HL-60 (cell line): ENCODE measurements around the gene PPP3CA.

Source experiments
- DNase-seq, 2 experiments: peaks; one replicate each; pipeline ENCODE4 v3.0.0-alpha.2; 2010 to 2020; ENCODE audit warnings: low read depth in 1 of 2, low spot score in 1 of 2
- H3K27ac ChIP-seq: fragments of 250-450 bp; sonication (Bioruptor Pico); replicated peaks from 2 replicates; pipeline ENCODE4 v1.5.1; 2020; ENCODE audit warnings: mild to moderate bottlenecking, moderate library complexity
- H3K27me3 ChIP-seq: fragments of 250-450 bp; sonication (Bioruptor Pico); 2 replicates; pipeline ENCODE4 v1.5.1; 2021; ENCODE audit warnings: mild to moderate bottlenecking, moderate library complexity; ENCODE audit not compliant: insufficient read depth, poor library complexity, severe bottlenecking
- H3K4me3 ChIP-seq: replicated peaks from 2 replicates; pipeline ENCODE4 v1.5.1; 2011; ENCODE audit warnings: mild to moderate bottlenecking, control low read depth, low read length; ENCODE audit not compliant: insufficient read depth
- CTCF ChIP-seq: IDR thresholded peaks from one replicate; pipeline ENCODE4 v1.5.1; 2011; ENCODE audit warnings: low read length, control low read depth, inconsistent platforms; ENCODE audit not compliant: insufficient read depth
- GABPA ChIP-seq: IDR thresholded peaks from 2 replicates; pipeline ENCODE4 v1.6.1; 2012; ENCODE audit warnings: low read depth
- POLR2AphosphoS5 ChIP-seq: IDR thresholded peaks from 2 replicates; pipeline ENCODE4 v1.6.1; 2012; ENCODE audit warnings: low read depth
- REST ChIP-seq: IDR thresholded peaks from 2 replicates; pipeline ENCODE4 v1.6.1; 2012; ENCODE audit warnings: low read depth; ENCODE audit not compliant: insufficient replicate concordance
- SPI1 ChIP-seq: IDR thresholded peaks from 2 replicates; pipeline ENCODE4 v1.6.1; 2012; ENCODE audit warnings: low read depth, mild to moderate bottlenecking, borderline replicate concordance

Gene PPP3CA

GRCh38 chr4:101191302-101192098 is 155.8 kb downstream of the PPP3CA start:
- H3K4me3 ChIP-seq: no peak overlapping the region
- H3K27me3 ChIP-seq: no peaks in the 10 kb centered on the region
- TF ChIP-seq POLR2AphosphoS5 (no peak), SPI1 (no peak), CTCF (no peak), REST (no peak), GABPA (no peak)
- DNase-seq: no peak
- no peak overlapping the region for H3K27ac ChIP-seq

- no peak overlapping the region for H3K27ac ChIP-seq
- TF ChIP-seq REST: no peak
- TF ChIP-seq SPI1: no peak
- no peak for TF ChIP-seq GABPA
- TF ChIP-seq CTCF: no peak
- TF ChIP-seq POLR2AphosphoS5: no peak
- no peaks in the 10 kb centered on the region for H3K27me3 ChIP-seq
- DNase-seq: no peak
- no peak overlapping the region for H3K4me3 ChIP-seq
These were observed 156.6 kb downstream of the PPP3CA start for GRCh38 chr4:101190751-101191150.

GRCh38 chr4:101188906-101189305 is 158.4 kb downstream of the PPP3CA start:
- DNase-seq: no peak
- TF ChIP-seq CTCF: no peak
- no peak for TF ChIP-seq POLR2AphosphoS5
- TF ChIP-seq GABPA: no peak
- no peak for TF ChIP-seq SPI1
- no peak for TF ChIP-seq REST
- no peak overlapping the region for H3K27ac ChIP-seq
- no peak overlapping the region for H3K4me3 ChIP-seq
- H3K27me3 ChIP-seq: no peaks in the 10 kb centered on the region
